Hepatocyte (in vitro differentiated cells): ENCODE measurements around the gene FSD1L.

Experiments used
- EZH2 ChIP-seq: fragments of 200-600 bp; sonication (generic); IDR thresholded peaks from 2 replicates; pipeline ENCODE4 v1.6.1; 2016; ENCODE audit warnings: antibody characterized with exemption, mild to moderate bottlenecking, borderline replicate concordance
- EZH2phosphoT487 ChIP-seq: fragments of 200-600 bp; sonication (generic); IDR thresholded peaks from one replicate; pipeline ENCODE4 v1.6.1; 2018; ENCODE audit warnings: antibody characterized with exemption, mild to moderate bottlenecking, low read depth, moderate library complexity; ENCODE audit not compliant: unreplicated experiment, severe bottlenecking
- TF ChIP-seq, protein P1 (sequence below): fragments of 200-600 bp; sonication (generic); IDR thresholded peaks from 2 replicates; pipeline ENCODE4 v1.5.1; 2016; ENCODE audit warnings: antibody characterized with exemption, mild to moderate bottlenecking; ENCODE audit not compliant: poor library complexity

DNA sequence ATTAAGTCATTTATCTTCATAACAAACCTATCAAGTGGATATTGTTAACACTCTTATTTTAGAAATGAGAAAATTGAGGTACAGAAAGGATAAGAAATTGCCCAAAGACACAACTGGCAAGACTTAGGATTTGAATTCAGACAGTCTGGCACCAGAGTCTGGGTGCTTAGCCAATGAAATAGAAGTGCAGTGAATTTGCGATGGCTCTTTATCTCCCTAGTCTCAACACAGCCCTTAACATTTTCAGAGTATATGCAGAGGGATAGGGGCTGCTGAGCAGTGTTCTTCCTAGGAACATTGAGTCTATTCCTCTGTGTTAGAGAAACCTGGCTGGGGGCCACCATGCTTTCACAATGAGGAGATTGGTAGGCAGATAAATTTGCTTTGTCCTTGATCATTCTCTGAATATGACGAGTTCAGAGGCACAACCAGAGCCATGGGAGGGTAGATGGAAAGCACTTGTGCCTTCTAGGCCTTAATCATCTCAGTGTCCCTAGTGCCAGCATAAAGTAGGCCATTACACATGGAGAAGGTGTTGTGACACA lies 6.1 kb upstream of the FSD1L start:
- TF ChIP-seq, protein P1, sequence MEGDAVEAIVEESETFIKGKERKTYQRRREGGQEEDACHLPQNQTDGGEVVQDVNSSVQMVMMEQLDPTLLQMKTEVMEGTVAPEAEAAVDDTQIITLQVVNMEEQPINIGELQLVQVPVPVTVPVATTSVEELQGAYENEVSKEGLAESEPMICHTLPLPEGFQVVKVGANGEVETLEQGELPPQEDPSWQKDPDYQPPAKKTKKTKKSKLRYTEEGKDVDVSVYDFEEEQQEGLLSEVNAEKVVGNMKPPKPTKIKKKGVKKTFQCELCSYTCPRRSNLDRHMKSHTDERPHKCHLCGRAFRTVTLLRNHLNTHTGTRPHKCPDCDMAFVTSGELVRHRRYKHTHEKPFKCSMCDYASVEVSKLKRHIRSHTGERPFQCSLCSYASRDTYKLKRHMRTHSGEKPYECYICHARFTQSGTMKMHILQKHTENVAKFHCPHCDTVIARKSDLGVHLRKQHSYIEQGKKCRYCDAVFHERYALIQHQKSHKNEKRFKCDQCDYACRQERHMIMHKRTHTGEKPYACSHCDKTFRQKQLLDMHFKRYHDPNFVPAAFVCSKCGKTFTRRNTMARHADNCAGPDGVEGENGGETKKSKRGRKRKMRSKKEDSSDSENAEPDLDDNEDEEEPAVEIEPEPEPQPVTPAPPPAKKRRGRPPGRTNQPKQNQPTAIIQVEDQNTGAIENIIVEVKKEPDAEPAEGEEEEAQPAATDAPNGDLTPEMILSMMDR: no peak
- no peak for TF ChIP-seq EZH2
- no peak for TF ChIP-seq EZH2phosphoT487
